HCT116 (cell line): ENCODE data around the gene STXBP5L. TPM values are rescaled to one million over a fixed set of nuclear protein-coding genes. Genes with fewer than 3 reads are reported as not detected.

Experiments
- ATAC-seq: fragments of 200-7000 bp; cut with Tn5 transposase; 2 replicates; pipeline ENCODE4 v1.9.1; 2020; ENCODE audit warnings: mild to moderate bottlenecking, moderate library complexity
- BruUV-seq: library from RNA; stranded (reverse); fragments of 400-500 nt; replicated peaks from 2 replicates; lab custom pipeline; 2021; lab: Mats Ljungman, UMichigan
- CTCF ChIA-PET: fragments of 300-600 bp; sonication (Branson Sonifier 250); formaldehyde crosslinking; loops from one replicate; lab custom pipeline; 2021; ENCODE audit warnings: antibody characterized with exemption; lab: Charles Lee
- POLR2A ChIA-PET: fragments of 300-600, 350-600 bp; sonication (Branson Sonifier 250); formaldehyde crosslinking; loops from one replicate; lab custom pipeline; 2021; ENCODE audit warnings: antibody characterized with exemption; lab: Charles Lee
- RAD21 ChIA-PET, 2 experiments: fragments of 300-600 bp; sonication (Branson Sonifier 250); formaldehyde crosslinking; loops; one replicate each; lab custom pipeline; 2023; ENCODE audit warnings: low total read pairs in 2 of 2; ENCODE audit not compliant: uncharacterized antibody in 2 of 2, unreplicated experiment in 2 of 2, low non-redundant PET in 1 of 2; lab: Charles Lee
- DNase-seq: peaks from one replicate; pipeline ENCODE4 v3.0.0-alpha.2; 2010; ENCODE audit warnings: low read depth, low spot score
- H2AFZ ChIP-seq: fragments of 200-600 bp; shearing (Covaris generic), sonication (generic); 2 replicates; pipeline ENCODE4 v1.6.1; 2017; ENCODE audit warnings: low read depth, mixed run types, mixed read lengths, antibody characterized with exemption, low read length; ENCODE audit not compliant: poor library complexity, severe bottlenecking
- H3K27ac ChIP-seq: 2 replicates; pipeline ENCODE4 v1.5.1; 2012; ENCODE audit warnings: low read depth, low read length
- H3K27me3 ChIP-seq: fragments of 200-600 bp; sonication (generic); 2 replicates; pipeline ENCODE4 v1.6.1; 2016; ENCODE audit warnings: mixed run types, low read length, mixed read lengths; ENCODE audit not compliant: insufficient read depth
- H3K36me3 ChIP-seq, 2 experiments: fragments of 200-500 bp in 1 of 2; fragments of 200-600 bp in 1 of 2; sonication (Bioruptor generic) in 1 of 2; sonication (generic) in 1 of 2; 2 replicates each; pipeline versions ENCODE4 v1.5.1 to v1.6.1; 2014 to 2016; ENCODE audit warnings: low read length in 2 of 2, inconsistent platforms in 1 of 2, mixed read lengths in 1 of 2, mixed run types in 1 of 2; ENCODE audit not compliant: insufficient read depth in 2 of 2, control insufficient read depth in 1 of 2
- H3K4me1 ChIP-seq, 2 experiments: fragments of 200-600 bp in 1 of 2; sonication (generic) in 1 of 2; 2 replicates each; pipeline versions ENCODE4 v1.5.1 to v1.6.1; 2012 to 2017; ENCODE audit warnings: low read length in 2 of 2, inconsistent platforms in 1 of 2, mild to moderate bottlenecking in 1 of 2, mixed read lengths in 1 of 2, mixed run types in 1 of 2, moderate library complexity in 1 of 2; ENCODE audit not compliant: insufficient read depth in 2 of 2, control insufficient read depth in 1 of 2
- H3K4me2 ChIP-seq: fragments of 200-600 bp; sonication (generic); 2 replicates; pipeline ENCODE4 v1.6.1; 2017; ENCODE audit warnings: mixed run types, low read length, mixed read lengths
- H3K4me3 ChIP-seq, 2 experiments: fragments of 200-600 bp in 1 of 2; sonication (generic) in 1 of 2; replicated peaks in 1 of 2; 2 replicates each; pipeline ENCODE4 v1.5.1; 2011 to 2016; ENCODE audit warnings: low read length in 2 of 2, control low read depth in 1 of 2, low read depth in 1 of 2, mild to moderate bottlenecking in 1 of 2, mixed read lengths in 1 of 2, mixed run types in 1 of 2
- H3K79me2 ChIP-seq: fragments of 200-600 bp; sonication (generic); 2 replicates; pipeline ENCODE4 v1.6.1; 2017; ENCODE audit warnings: mild to moderate bottlenecking, mixed run types, low read length, moderate library complexity, mixed read lengths; ENCODE audit not compliant: insufficient read depth
- H3K9ac ChIP-seq: fragments of 200-600 bp; sonication (generic); 2 replicates; pipeline ENCODE4 v1.6.1; 2016; ENCODE audit warnings: low read length, mixed read lengths
- H3K9me2 ChIP-seq: fragments of 200-600 bp; sonication (generic), shearing (Covaris generic); 2 replicates; pipeline ENCODE4 v1.6.1; 2017; ENCODE audit warnings: mixed run types, mild to moderate bottlenecking, moderate library complexity; ENCODE audit not compliant: insufficient read depth
- H3K9me3 ChIP-seq, 2 experiments: fragments of 200-500 bp in 1 of 2; fragments of 200-600 bp in 1 of 2; sonication (Bioruptor generic) in 1 of 2; sonication (generic) in 1 of 2; 2 replicates each; pipeline ENCODE4 v1.6.1; 2014 to 2017; ENCODE audit warnings: low read length in 2 of 2, mixed read lengths in 2 of 2, inconsistent platforms in 1 of 2, low read depth in 1 of 2, mild to moderate bottlenecking in 1 of 2, mixed run types in 1 of 2, moderate library complexity in 1 of 2; ENCODE audit not compliant: control insufficient read depth in 1 of 2, insufficient read depth in 1 of 2
- H4K20me1 ChIP-seq: fragments of 200-600 bp; sonication (generic), shearing (Covaris generic); 2 replicates; pipeline ENCODE4 v1.6.1; 2017; ENCODE audit warnings: mixed run types, mild to moderate bottlenecking, moderate library complexity; ENCODE audit not compliant: insufficient read depth
- ATF3 ChIP-seq: IDR thresholded peaks from 2 replicates; pipeline ENCODE4 v1.6.1; 2012
- CBX3 ChIP-seq: IDR thresholded peaks from 2 replicates; pipeline ENCODE4 v1.6.1; 2012; ENCODE audit warnings: low read depth
- CEBPB ChIP-seq: IDR thresholded peaks from 2 replicates; pipeline ENCODE4 v1.6.1; 2012; ENCODE audit warnings: low read depth
- CTCF ChIP-seq, 3 experiments: fragments of 200-600 bp in 1 of 3; sonication (generic) in 1 of 3; IDR thresholded peaks in 2 of 3; conservative IDR thresholded peaks in 1 of 3; 2 replicates each; pipeline ENCODE4 v1.5.1; 2012 to 2017; ENCODE audit warnings: low read depth in 2 of 3, low read length in 2 of 3, antibody characterized with exemption in 1 of 3, borderline replicate concordance in 1 of 3, control low read depth in 1 of 3, mild to moderate bottlenecking in 1 of 3, mixed read lengths in 1 of 3, mixed run types in 1 of 3, moderate library complexity in 1 of 3; ENCODE audit not compliant: insufficient read depth in 1 of 3
- EGR1 ChIP-seq: IDR thresholded peaks from 2 replicates; pipeline ENCODE4 v1.6.1; 2012; ENCODE audit warnings: low read depth
- ELF1 ChIP-seq: IDR thresholded peaks from 2 replicates; pipeline ENCODE4 v1.6.1; 2012; ENCODE audit warnings: low read depth, borderline replicate concordance
- EZH2 ChIP-seq: fragments of 200-600 bp; sonication (generic); IDR thresholded peaks from 2 replicates; pipeline ENCODE4 v1.6.1; 2017; ENCODE audit warnings: antibody characterized with exemption, mixed run types
- EZH2phosphoT487 ChIP-seq: fragments of 200-600 bp; IDR thresholded peaks from 2 replicates; pipeline ENCODE4 v1.6.1; 2018; ENCODE audit warnings: antibody characterized with exemption, borderline replicate concordance
- JUND ChIP-seq: IDR thresholded peaks from 2 replicates; pipeline ENCODE4 v1.6.1; 2012
- POLR2A ChIP-seq: IDR thresholded peaks from 2 replicates; pipeline ENCODE4 v1.7.0; 2011; ENCODE audit warnings: borderline replicate concordance; ENCODE audit not compliant: insufficient read depth, insufficient read length; ENCODE audit errors: extremely low read depth
- POLR2AphosphoS5 ChIP-seq: IDR thresholded peaks from 2 replicates; pipeline ENCODE4 v1.6.1; 2011; ENCODE audit warnings: mild to moderate bottlenecking, low read depth, low read length, moderate library complexity
- RAD21 ChIP-seq: IDR thresholded peaks from 2 replicates; pipeline ENCODE4 v1.6.1; 2012; ENCODE audit warnings: low read depth, mild to moderate bottlenecking
- SIN3A ChIP-seq: IDR thresholded peaks from 2 replicates; pipeline ENCODE4 v1.6.1; 2012; ENCODE audit warnings: low read depth
- SRF ChIP-seq: IDR thresholded peaks from 2 replicates; pipeline ENCODE4 v1.6.1; 2012; ENCODE audit warnings: low read depth
- TCF7L2 ChIP-seq: IDR thresholded peaks from 2 replicates; pipeline ENCODE4 v1.7.0; 2011; ENCODE audit warnings: borderline replicate concordance, inconsistent platforms; ENCODE audit not compliant: insufficient read depth, insufficient read length; ENCODE audit errors: extremely low read depth
- YY1 ChIP-seq: IDR thresholded peaks from 2 replicates; pipeline ENCODE4 v1.6.1; 2011; ENCODE audit warnings: low read length, low read depth, moderate library complexity, mild to moderate bottlenecking; ENCODE audit not compliant: insufficient replicate concordance; ENCODE audit errors: extremely low read depth
- ZFX ChIP-seq: fragments of 450-650 bp; IDR thresholded peaks from 2 replicates; pipeline ENCODE4 v1.6.1; 2017
- ZNF274 ChIP-seq: fragments of 200-500 bp; sonication (Bioruptor generic); IDR thresholded peaks from 2 replicates; pipeline ENCODE4 v1.6.1; 2014; ENCODE audit warnings: mild to moderate bottlenecking, low read depth, low read length, inconsistent platforms
- intact Hi-C: fragments of 100-400 bp; cut with micrococcal nuclease; formaldehyde crosslinking; loops from 2 replicates; pipeline ENCODE4 v1.10.0; 2022
- total RNA-seq: library from RNA; stranded (reverse); gene quantifications from one replicate; pipeline ENCODE4 v1.2.1, GENCODE V29; 2021; ENCODE audit not compliant: unreplicated experiment
- TF ChIP-seq, protein P1 (sequence below): IDR thresholded peaks from 2 replicates; pipeline ENCODE4 v1.6.1; 2012; ENCODE audit warnings: low read depth
- TF ChIP-seq, protein P2 (sequence below): IDR thresholded peaks from 2 replicates; pipeline ENCODE4 v1.6.1; 2012

Gene STXBP5L
- total RNA-seq, 1 experiment from 2014 or later = not detected

GRCh38 chr3:120875989-120876388 lies 32.0 kb upstream of the STXBP5L start:
- BruUV-seq = no TSS peak
- Histone ChIP-seq H3K9me2 (no peaks in the 10 kb centered on the region), H3K27me3 (no peaks in the 10 kb centered on the region), H3K27ac (no peak overlapping the region), H3K9me3 (no peaks in the 10 kb centered on the region), H2AFZ (no peak overlapping the region), H3K4me1 (no peaks in the 10 kb centered on the region), H3K36me3 (no peaks in the 10 kb centered on the region), H3K79me2 (no peaks in the 10 kb centered on the region), H3K4me3 (no peak overlapping the region), H4K20me1 (no peaks in the 10 kb centered on the region), H3K4me2 (no peak overlapping the region), H3K9ac (no peak overlapping the region)
- ChIA-PET CTCF (no interaction called here), POLR2A (no interaction called here), RAD21 (no interaction called here)
- TF ChIP-seq POLR2AphosphoS5 (no peak), EZH2 (no peak), CBX3 (no peak), JUND (no peak), ATF3 (no peak), SIN3A (no peak), RAD21 (no peak), EGR1 (no peak), CTCF (IDR thresholded peaks at IDR 0.05 in 2 of 3, conservative IDR thresholded peaks at IDR 0.05 in 1 of 3; ENCODE audit: borderline replicate concordance in 1 of 3, insufficient read depth in 1 of 3, low read depth in 2 of 3, low read length in 2 of 3) (no peak), POLR2A (no peak), ZFX (no peak), EZH2phosphoT487 (no peak), SRF (no peak), CEBPB (no peak), ELF1 (no peak), TCF7L2 (no peak), YY1 (no peak), ZNF274 (no peak)
- TF ChIP-seq, protein P1, sequence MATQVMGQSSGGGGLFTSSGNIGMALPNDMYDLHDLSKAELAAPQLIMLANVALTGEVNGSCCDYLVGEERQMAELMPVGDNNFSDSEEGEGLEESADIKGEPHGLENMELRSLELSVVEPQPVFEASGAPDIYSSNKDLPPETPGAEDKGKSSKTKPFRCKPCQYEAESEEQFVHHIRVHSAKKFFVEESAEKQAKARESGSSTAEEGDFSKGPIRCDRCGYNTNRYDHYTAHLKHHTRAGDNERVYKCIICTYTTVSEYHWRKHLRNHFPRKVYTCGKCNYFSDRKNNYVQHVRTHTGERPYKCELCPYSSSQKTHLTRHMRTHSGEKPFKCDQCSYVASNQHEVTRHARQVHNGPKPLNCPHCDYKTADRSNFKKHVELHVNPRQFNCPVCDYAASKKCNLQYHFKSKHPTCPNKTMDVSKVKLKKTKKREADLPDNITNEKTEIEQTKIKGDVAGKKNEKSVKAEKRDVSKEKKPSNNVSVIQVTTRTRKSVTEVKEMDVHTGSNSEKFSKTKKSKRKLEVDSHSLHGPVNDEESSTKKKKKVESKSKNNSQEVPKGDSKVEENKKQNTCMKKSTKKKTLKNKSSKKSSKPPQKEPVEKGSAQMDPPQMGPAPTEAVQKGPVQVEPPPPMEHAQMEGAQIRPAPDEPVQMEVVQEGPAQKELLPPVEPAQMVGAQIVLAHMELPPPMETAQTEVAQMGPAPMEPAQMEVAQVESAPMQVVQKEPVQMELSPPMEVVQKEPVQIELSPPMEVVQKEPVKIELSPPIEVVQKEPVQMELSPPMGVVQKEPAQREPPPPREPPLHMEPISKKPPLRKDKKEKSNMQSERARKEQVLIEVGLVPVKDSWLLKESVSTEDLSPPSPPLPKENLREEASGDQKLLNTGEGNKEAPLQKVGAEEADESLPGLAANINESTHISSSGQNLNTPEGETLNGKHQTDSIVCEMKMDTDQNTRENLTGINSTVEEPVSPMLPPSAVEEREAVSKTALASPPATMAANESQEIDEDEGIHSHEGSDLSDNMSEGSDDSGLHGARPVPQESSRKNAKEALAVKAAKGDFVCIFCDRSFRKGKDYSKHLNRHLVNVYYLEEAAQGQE = no peak
- TF ChIP-seq, protein P2, sequence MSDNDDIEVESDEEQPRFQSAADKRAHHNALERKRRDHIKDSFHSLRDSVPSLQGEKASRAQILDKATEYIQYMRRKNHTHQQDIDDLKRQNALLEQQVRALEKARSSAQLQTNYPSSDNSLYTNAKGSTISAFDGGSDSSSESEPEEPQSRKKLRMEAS = no peak
- intact Hi-C loops = no loop called here
- ATAC-seq (no peak), DNase-seq (no peak)
